Measurements from ENCODE around the gene PAFAH1B1.

The PAFAH1B1 gene

GRCh38 chr17:2707721-2708584 is 114.5 kb downstream of the PAFAH1B1 start:
- Histone ChIP-seq H3K4me3 (ENCODE audit: low read length) (peak overlapping the region; percentile 96), H3K27me3 (replicated peaks; ENCODE audit: control insufficient read depth, insufficient read depth, low read length) (no peaks in the 10 kb centered on the region), H3K9ac (ENCODE audit: low read length) (peak overlapping the region; percentile 59), H3K9me3 (ENCODE audit: control insufficient read depth, low read length) (no peaks in the 10 kb centered on the region), H3K36me3 (ENCODE audit: control insufficient read depth, insufficient read depth, low read length, severe bottlenecking) (peaks cover 11% of the 10 kb centered on the region), H3K4me1 (ENCODE audit: control insufficient read depth, insufficient read depth, low read length) (peaks cover 51% of the 10 kb centered on the region)
- no peak for DNase-seq (ENCODE audit: low read depth)

GRCh38 chr17:2708585-2709182 is 115.2 kb downstream of the PAFAH1B1 start:
- Histone ChIP-seq H3K4me3 (ENCODE audit: low read length) (peak overlapping the region; percentile 96), H3K36me3 (ENCODE audit: control insufficient read depth, insufficient read depth, low read length, severe bottlenecking) (peaks cover 4% of the 10 kb centered on the region), H3K4me1 (ENCODE audit: control insufficient read depth, insufficient read depth, low read length) (peaks cover 51% of the 10 kb centered on the region), H3K9me3 (ENCODE audit: control insufficient read depth, low read length) (no peaks in the 10 kb centered on the region), H3K9ac (ENCODE audit: low read length) (peak overlapping the region; percentile 95), H3K27me3 (replicated peaks; ENCODE audit: control insufficient read depth, insufficient read depth, low read length) (no peaks in the 10 kb centered on the region)
- no peak for DNase-seq (ENCODE audit: low read depth)

- Histone ChIP-seq H3K9me3 (ENCODE audit: control insufficient read depth, low read length) (no peaks in the 10 kb centered on the region), H3K9ac (ENCODE audit: low read length) (peak overlapping the region; percentile 95), H3K4me1 (ENCODE audit: control insufficient read depth, insufficient read depth, low read length) (peaks cover 51% of the 10 kb centered on the region), H3K36me3 (ENCODE audit: control insufficient read depth, insufficient read depth, low read length, severe bottlenecking) (peaks cover 3% of the 10 kb centered on the region), H3K27me3 (replicated peaks; ENCODE audit: control insufficient read depth, insufficient read depth, low read length) (no peaks in the 10 kb centered on the region), H3K4me3 (ENCODE audit: low read length) (peak overlapping the region; percentile 96)
- DNase-seq (ENCODE audit: low read depth): no peak
Observed at GRCh38 chr17:2709183-2709661, 115.8 kb downstream of the PAFAH1B1 start.

- peak overlapping the region; percentile 96 for H3K4me3 ChIP-seq (ENCODE audit: low read length)
- H3K4me1 ChIP-seq (ENCODE audit: control insufficient read depth, insufficient read depth, low read length): peaks cover 51% of the 10 kb centered on the region
- no peaks in the 10 kb centered on the region for H3K27me3 ChIP-seq (replicated peaks; ENCODE audit: control insufficient read depth, insufficient read depth, low read length)
- H3K36me3 ChIP-seq (ENCODE audit: control insufficient read depth, insufficient read depth, low read length, severe bottlenecking): no peaks in the 10 kb centered on the region
- H3K9ac ChIP-seq (ENCODE audit: low read length): peak overlapping the region; percentile 95
- H3K9me3 ChIP-seq (ENCODE audit: control insufficient read depth, low read length): no peaks in the 10 kb centered on the region
- no peak for DNase-seq (ENCODE audit: low read depth)
Observed at GRCh38 chr17:2710071-2710802, 116.8 kb downstream of the PAFAH1B1 start.

- peak; percentile 50 for DNase-seq (ENCODE audit: low read depth)
- Histone ChIP-seq H3K4me1 (ENCODE audit: control insufficient read depth, insufficient read depth, low read length) (peaks cover 46% of the 10 kb centered on the region), H3K4me3 (ENCODE audit: low read length) (peak overlapping the region; percentile 96), H3K9ac (ENCODE audit: low read length) (peak overlapping the region; percentile 95), H3K36me3 (ENCODE audit: control insufficient read depth, insufficient read depth, low read length, severe bottlenecking) (no peaks in the 10 kb centered on the region), H3K27me3 (replicated peaks; ENCODE audit: control insufficient read depth, insufficient read depth, low read length) (no peaks in the 10 kb centered on the region), H3K9me3 (ENCODE audit: control insufficient read depth, low read length) (no peaks in the 10 kb centered on the region)
Observed at GRCh38 chr17:2710803-2711607, 117.6 kb downstream of the PAFAH1B1 start.

GRCh38 chr17:2711608-2712299 is 118.3 kb downstream of the PAFAH1B1 start, which contains the start of gene CLUH:
TSS of gene CLUH (minus strand) at chr17:2711764. CDS start at chr17:2711661, 103 bp downstream.
- peak within 1 kb of the TSS; percentile 95 for H3K9ac ChIP-seq (ENCODE audit: low read length)
- H3K36me3 ChIP-seq (ENCODE audit: control insufficient read depth, insufficient read depth, low read length, severe bottlenecking): no peaks in the 10 kb centered on the region
- no peaks in the 10 kb centered on the region for H3K27me3 ChIP-seq (replicated peaks; ENCODE audit: control insufficient read depth, insufficient read depth, low read length)
- peaks cover 45% of the 10 kb centered on the region for H3K4me1 ChIP-seq (ENCODE audit: control insufficient read depth, insufficient read depth, low read length)
- H3K4me3 ChIP-seq (ENCODE audit: low read length): peak within 1 kb of the TSS; percentile 96
- peak; percentile 98 for DNase-seq (ENCODE audit: low read depth)
- no peaks in the 10 kb centered on the region for H3K9me3 ChIP-seq (ENCODE audit: control insufficient read depth, low read length)

GRCh38 chr17:2712300-2713043 is 119.0 kb downstream of the PAFAH1B1 start:
- Histone ChIP-seq H3K4me1 (ENCODE audit: control insufficient read depth, insufficient read depth, low read length) (peaks cover 37% of the 10 kb centered on the region), H3K9ac (ENCODE audit: low read length) (peak overlapping the region; percentile 95), H3K27me3 (replicated peaks; ENCODE audit: control insufficient read depth, insufficient read depth, low read length) (no peaks in the 10 kb centered on the region), H3K4me3 (ENCODE audit: low read length) (peak overlapping the region; percentile 96), H3K9me3 (ENCODE audit: control insufficient read depth, low read length) (no peaks in the 10 kb centered on the region), H3K36me3 (ENCODE audit: control insufficient read depth, insufficient read depth, low read length, severe bottlenecking) (no peaks in the 10 kb centered on the region)
- DNase-seq (ENCODE audit: low read depth): no peak

- Histone ChIP-seq H3K9me3 (ENCODE audit: control insufficient read depth, low read length) (no peaks in the 10 kb centered on the region), H3K4me1 (ENCODE audit: control insufficient read depth, insufficient read depth, low read length) (peaks cover 23% of the 10 kb centered on the region), H3K9ac (ENCODE audit: low read length) (no peak overlapping the region), H3K36me3 (ENCODE audit: control insufficient read depth, insufficient read depth, low read length, severe bottlenecking) (no peaks in the 10 kb centered on the region), H3K4me3 (ENCODE audit: low read length) (no peak overlapping the region), H3K27me3 (replicated peaks; ENCODE audit: control insufficient read depth, insufficient read depth, low read length) (no peaks in the 10 kb centered on the region)
- DNase-seq (ENCODE audit: low read depth): no peak
Observed at GRCh38 chr17:2713881-2714280, 120.4 kb downstream of the PAFAH1B1 start.

- peaks cover 4% of the 10 kb centered on the region for H3K27me3 ChIP-seq (replicated peaks; ENCODE audit: control insufficient read depth, insufficient read depth, low read length)
- H3K9ac ChIP-seq (ENCODE audit: low read length): no peak overlapping the region
- DNase-seq (ENCODE audit: low read depth): no peak
- no peaks in the 10 kb centered on the region for H3K36me3 ChIP-seq (ENCODE audit: control insufficient read depth, insufficient read depth, low read length, severe bottlenecking)
- H3K9me3 ChIP-seq (ENCODE audit: control insufficient read depth, low read length): no peaks in the 10 kb centered on the region
- no peak overlapping the region for H3K4me3 ChIP-seq (ENCODE audit: low read length)
- peaks cover 7% of the 10 kb centered on the region for H3K4me1 ChIP-seq (ENCODE audit: control insufficient read depth, insufficient read depth, low read length)
Observed at GRCh38 chr17:2716649-2717048, 123.2 kb downstream of the PAFAH1B1 start.

Data from adipocyte (in vitro differentiated cells).